Fibroblast of skin of scalp (primary cell): ENCODE measurements around the gene TNFAIP6.
"Not testable (repeated sequence)": the region's sequence is repeated elsewhere in the genome, so short reads cannot be mapped to it uniquely, and the experiment has no call there.

Source experiments
- DNase-seq: peaks from one replicate; pipeline ENCODE4 v3.0.0-alpha.2; 2013

Gene TNFAIP6

DNA sequence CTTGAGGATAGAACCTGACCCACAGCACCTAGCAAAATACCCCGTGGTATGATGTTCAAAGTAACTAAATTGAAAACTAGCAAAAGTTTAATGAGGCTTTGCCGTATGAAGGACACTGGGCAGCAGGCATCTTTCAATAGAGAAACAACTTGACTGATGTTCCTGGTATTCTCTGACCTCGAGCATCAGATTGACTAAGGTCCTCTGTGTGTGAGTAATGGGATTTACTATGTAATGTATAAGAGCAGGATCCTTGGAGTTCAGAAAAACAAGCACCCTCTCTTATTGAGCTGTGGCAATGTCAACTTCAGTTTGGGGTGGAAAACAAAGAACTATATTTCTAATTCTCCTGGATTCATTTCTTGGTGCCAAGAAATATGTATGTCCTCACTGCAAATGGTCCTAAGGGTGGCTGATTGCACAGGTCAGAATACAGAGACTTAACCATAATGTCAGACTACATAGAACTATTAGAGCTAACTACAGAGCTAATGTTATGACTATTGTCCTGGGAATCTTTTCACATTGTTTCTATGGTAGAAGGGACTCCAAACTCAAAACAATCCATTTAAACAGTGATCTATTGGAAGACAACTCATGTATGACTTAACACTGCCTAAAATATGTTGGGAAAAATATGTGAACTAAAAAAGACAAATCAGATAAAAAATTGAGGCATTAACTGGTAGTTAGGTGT lies 4.4 kb downstream of the TNFAIP6 start:
- peak; percentile 56 for DNase-seq

- no peak for DNase-seq
Measured at GRCh38 chr2:151363709-151364108, 6.3 kb downstream of the TNFAIP6 start.

- DNase-seq: peak; percentile 79
Measured at GRCh38 chr2:151367571-151367970, 10.2 kb downstream of the TNFAIP6 start.

- DNase-seq: peak; percentile 67
Measured at GRCh38 chr2:151374436-151374835, 17.0 kb downstream of the TNFAIP6 start.

GRCh38 chr2:151379169-151379568 lies 21.8 kb downstream of the TNFAIP6 start:
- DNase-seq: peak; percentile 17

DNA sequence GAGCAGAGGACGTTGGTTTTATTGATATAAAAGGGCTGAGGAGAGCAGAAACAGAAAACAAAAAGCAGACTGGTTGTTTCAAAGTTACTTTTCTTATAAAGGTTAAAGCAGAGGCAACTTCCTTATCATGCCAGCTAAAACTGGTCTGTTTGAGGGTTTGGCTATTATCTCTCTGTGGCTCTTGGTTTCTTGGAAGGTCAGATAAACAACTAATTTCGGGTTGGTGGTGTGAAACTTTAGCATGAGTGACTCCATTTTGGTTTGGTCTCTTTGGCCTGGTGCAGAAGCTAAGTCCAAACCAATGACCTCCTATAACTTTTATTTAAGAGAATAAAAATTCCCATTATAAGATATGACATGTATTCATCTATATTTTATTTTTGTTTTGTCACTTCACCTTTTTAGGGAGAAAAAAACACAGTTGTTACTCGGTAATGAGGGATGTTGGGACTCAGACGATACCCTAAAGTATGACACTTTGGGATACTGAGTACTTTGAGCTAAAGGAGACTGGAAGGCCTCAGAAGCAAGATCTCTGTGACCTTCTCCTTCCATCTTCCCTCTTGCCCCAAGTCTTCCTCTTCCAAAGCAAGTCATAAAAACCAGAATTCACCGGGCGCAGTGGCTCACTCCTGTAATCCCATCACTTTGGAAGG lies 23.3 kb downstream of the TNFAIP6 start:
- DNase-seq: no peak

DNA sequence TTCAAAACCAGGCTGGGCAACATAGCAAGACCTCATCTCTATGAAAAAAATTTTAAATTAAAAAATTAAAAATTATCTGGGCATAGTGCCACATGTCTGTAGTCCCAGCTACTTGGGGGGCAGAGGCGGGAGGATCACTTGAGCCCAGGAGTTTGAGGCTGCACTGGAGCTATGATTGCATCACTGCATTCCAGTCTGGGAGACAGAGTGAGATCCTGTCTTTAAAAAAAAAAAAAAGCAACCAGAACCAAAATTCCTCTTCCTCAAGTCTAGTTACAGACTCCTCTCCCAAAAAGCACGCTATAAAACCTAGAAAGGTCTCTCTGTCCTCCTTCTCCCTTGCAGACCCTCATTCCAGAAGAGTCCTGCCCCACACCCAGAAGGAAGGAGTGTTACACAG lies 23.9 kb downstream of the TNFAIP6 start:
- DNase-seq: peak; percentile 91

GRCh38 chr2:151388011-151388410 lies 30.6 kb downstream of the TNFAIP6 start:
- DNase-seq: no peak

DNA sequence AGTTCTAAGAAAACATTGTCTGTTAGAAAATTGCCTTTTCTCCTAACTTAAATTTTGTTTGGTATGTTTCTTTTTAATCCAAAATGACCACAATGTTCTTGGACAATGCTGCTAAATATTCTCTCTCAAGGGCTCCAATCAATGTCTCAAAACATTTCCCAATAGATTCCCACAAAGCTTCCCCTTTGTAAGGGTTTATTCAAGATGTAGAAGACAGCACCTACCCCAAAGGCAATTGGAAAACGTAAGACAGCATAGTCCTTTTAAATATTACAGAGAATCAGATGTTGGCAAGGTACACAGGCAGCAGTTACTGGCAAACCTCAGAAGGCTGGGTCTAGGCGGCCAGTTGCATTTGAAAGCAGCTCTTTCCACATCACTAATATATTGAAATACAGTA lies 34.0 kb downstream of the TNFAIP6 start:
- DNase-seq: no peak

- DNase-seq: no peak
Measured at GRCh38 chr2:151394509-151394908, 37.1 kb downstream of the TNFAIP6 start.

DNA sequence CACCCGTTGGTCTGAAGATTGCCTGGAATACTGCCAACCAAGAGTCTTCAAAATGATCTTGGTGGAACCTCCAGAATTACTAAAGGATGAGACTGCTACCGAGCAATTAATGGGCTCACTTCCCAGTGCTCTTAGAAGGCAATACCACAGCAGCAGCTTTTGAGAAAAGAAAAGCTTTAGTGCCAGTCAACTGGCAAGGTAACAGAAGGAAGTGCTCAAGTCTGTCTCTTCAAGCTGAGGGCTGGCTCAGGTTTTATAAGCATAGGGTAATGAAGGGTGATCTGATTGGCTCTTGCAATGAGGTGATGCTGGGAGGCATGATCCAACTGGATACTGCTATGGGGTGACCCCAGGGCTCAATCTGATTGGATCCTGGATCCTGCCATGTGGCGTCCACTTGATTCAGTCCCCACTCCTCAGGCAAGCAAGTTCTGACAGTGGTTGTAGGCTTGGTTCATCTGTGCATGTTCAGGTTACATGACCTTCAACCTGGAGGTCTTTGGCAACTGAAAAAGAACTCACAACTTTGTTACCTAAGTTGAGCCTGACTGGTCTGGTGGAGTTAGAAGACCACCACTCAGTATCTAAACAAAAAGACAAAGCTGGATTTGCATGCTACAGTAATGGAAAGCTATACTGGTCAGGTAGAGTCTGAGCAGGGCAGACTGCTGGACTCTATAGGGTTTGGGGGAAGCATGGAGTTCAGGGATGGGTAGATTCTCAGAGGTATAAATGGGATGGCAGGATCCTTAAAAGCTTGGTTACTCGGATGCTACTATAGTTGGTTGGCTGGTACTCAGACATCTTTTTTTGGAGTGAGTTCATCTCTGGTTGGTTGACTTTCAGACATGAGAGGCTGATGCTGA lies 38.4 kb downstream of the TNFAIP6 start:
- DNase-seq: no peak

GRCh38 chr2:151399981-151400380 lies 42.6 kb downstream of the TNFAIP6 start:
- no peak for DNase-seq

- DNase-seq: no peak
Measured at GRCh38 chr2:151401149-151401548, 43.8 kb downstream of the TNFAIP6 start.

DNA sequence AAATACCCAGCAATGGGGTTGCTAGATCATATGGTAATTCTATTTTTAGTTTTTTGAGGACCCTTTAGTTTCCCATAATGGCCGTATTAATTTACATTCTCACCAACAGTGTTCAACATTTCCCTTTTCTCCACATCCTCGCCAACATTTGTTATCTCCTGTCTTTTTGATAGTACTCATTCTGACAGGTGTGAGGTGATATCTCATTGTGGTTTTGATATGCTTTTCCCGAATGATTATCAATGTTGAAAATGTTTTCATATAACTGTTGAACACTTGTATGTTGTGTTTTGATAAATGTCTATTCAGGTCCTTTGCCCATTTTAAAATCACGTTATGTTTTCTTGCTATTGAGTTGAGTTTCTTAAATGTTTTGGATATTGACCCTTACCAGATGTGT lies 46.5 kb downstream of the TNFAIP6 start:
- no peak for DNase-seq

DNA sequence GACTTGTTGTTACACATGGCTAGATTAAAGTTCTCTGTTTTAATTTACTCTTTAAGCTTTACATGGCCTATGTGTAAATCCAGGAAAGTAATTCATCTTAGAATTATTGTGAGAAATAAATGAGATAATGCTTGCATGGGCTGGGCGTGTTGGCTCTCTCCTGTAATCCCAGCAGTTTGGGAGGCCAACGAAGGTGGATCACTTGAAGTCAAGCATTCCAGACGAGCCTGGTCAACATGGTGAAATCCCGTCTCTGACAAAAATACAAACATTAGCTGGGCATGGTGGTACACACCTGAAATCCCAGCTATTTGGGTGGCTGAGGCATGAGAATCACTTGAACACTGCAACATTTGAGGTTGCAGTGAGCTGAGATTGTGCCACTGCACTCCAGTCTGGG lies 48.0 kb downstream of the TNFAIP6 start:
- no peak for DNase-seq

- DNase-seq: no peak
Measured at GRCh38 chr2:151407281-151407680, 49.9 kb downstream of the TNFAIP6 start.

GRCh38 chr2:151408788-151409600 lies 51.6 kb downstream of the TNFAIP6 start:
- no peak for DNase-seq

- peak; percentile 94 for DNase-seq
Measured at GRCh38 chr2:151409601-151410484, 52.5 kb downstream of the TNFAIP6 start, which contains the start of gene RIF1. Gene RIF1, plus strand, starts transcription at chr2:151409902. Its CDS starts 522 bp downstream, at chr2:151410424.

GRCh38 chr2:151410485-151410834 lies 53.1 kb downstream of the TNFAIP6 start:
- peak; percentile 7 for DNase-seq

DNA sequence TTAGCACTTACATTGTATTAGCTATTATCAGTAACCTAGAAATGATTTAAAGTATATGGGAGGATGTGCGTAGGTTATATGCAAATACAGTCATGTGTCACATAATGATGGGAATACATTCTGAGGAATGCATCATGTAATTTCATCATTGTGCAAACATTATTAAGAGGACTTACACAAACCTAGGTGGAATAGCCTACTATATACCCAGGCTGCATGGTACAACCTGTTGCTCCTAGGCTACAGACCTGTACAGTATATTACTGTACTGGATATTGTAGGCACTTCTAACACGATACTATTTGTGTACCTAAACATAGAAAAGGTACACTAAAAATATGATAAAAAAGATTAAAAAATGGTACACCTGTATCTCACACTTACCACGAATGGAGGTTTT lies 60.3 kb downstream of the TNFAIP6 start:
- DNase-seq: no peak

DNA sequence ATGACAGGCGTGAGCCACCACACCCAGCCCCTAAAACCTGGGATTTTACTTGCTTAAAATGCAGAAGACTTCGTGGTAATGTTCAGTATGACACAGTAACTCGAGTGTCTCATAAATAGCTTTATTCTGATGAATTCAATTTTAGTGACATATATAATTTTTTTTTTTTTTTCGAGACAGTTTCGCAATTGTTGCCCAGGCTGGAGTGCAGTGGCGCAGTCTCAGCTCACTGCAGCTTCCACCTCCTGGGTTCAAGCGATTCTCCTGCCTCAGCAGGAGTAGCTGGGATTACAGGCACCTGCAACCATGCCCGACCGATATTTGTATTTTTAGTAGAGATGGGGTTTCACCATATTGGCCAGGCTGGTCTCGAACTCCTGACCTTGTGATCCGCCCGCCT lies 64.3 kb downstream of the TNFAIP6 start:
- not testable (repeated sequence) for DNase-seq
